Body of pancreas (tissue), 4 donors: ENCODE results near the gene NTF3.

ENCODE experiments used
- POLR2A ChIP-seq, 3 donors: fragments of 450-650 bp; IDR thresholded peaks; one replicate each; pipeline ENCODE4 v1.6.1; 2016; ENCODE audit warnings: antibody characterized with exemption in 3 of 3, mild to moderate bottlenecking in 2 of 3
- TF ChIP-seq, protein P1 (sequence below), 7 experiments: fragments of 450-650 bp in 4 of 7; fragments of 200-600 bp in 3 of 7; sonication (generic) in 3 of 7; IDR thresholded peaks; one replicate each; pipeline ENCODE4 v1.5.1; 2016 to 2019; ENCODE audit warnings: antibody characterized with exemption in 7 of 7

DNA sequence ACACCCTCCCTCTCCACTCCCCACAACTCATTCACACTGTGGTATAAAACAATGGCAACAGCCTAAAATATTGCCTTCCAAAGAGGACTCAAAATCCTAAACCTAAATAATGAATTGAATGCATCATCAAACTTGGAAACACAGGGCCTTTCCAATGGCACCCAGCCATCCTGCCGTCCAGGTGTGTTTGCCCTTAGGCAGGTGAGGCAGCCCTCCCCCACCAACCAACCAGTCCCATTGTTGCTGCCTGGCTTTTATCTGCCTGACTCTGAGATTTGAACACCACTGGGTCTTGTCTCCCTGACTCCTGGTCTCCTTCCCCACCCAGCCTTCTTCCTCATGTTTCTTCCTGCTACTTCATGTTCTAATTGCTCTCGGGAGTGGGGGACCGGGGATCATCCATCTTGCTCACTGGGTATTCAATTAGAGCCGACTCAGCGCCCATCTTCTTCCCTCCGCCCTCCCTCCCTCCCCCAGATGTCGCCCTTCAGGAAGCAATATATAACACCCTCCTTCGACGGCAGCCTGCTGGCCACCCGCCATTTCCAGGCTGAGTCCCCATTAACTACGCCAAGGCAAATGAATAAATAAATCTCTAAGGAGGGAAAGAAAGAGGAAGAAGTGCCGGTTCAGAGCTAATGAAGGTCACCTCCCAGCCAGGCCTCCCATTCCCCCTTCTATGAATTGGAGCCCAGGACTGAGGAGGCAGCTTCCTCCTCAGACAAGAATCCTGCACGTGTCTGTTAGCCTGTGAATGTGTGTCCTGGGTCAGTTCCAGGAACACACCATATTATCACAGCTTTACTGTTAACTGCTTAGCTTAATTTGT lies 36.3 kb upstream of the NTF3 start:
- TF ChIP-seq POLR2A (IDR thresholded peaks at IDR 0.05): no peak
- TF ChIP-seq, protein P1, sequence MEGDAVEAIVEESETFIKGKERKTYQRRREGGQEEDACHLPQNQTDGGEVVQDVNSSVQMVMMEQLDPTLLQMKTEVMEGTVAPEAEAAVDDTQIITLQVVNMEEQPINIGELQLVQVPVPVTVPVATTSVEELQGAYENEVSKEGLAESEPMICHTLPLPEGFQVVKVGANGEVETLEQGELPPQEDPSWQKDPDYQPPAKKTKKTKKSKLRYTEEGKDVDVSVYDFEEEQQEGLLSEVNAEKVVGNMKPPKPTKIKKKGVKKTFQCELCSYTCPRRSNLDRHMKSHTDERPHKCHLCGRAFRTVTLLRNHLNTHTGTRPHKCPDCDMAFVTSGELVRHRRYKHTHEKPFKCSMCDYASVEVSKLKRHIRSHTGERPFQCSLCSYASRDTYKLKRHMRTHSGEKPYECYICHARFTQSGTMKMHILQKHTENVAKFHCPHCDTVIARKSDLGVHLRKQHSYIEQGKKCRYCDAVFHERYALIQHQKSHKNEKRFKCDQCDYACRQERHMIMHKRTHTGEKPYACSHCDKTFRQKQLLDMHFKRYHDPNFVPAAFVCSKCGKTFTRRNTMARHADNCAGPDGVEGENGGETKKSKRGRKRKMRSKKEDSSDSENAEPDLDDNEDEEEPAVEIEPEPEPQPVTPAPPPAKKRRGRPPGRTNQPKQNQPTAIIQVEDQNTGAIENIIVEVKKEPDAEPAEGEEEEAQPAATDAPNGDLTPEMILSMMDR (IDR thresholded peaks at IDR 0.05): no peak
